ENCODE data around the gene KRTAP5-10. TPM values are rescaled to one million over a fixed set of nuclear protein-coding genes. Genes with fewer than 3 reads are reported as not detected.
"Not testable (repeated sequence)": the region's sequence is repeated elsewhere in the genome, so short reads cannot be mapped to it uniquely, and the experiment has no call there.

The KRTAP5-10 gene
- total RNA-seq, 1 donor from 2014 or later: not detected

- Histone ChIP-seq H3K36me3 (no peaks in the 10 kb centered on the region), H3K9ac (no peak overlapping the region), H3K4me1 (peaks cover 7% of the 10 kb centered on the region), H4K20me1 (ENCODE audit: low read depth) (no peaks in the 10 kb centered on the region), H3K27me3 (no peaks in the 10 kb centered on the region), H3F3A (ENCODE audit: low read depth) (no peaks in the 10 kb centered on the region), H2AFZ (replicated peaks) (no peak overlapping the region), H3K9me3 (ENCODE audit: low read depth) (no peaks in the 10 kb centered on the region), H3K4me2 (no peak overlapping the region), H3K79me2 (ENCODE audit: low read depth) (no peaks in the 10 kb centered on the region), H3K27ac (no peak overlapping the region), H3K4me3 (no peak overlapping the region)
- Mint-ChIP-seq H3K4me1 (peaks cover 21% of the 10 kb centered on the region), H3K27me3 (ENCODE audit: insufficient read depth, low read depth) (peaks cover 6% of the 10 kb centered on the region), H3K36me3 (no peaks in the 10 kb centered on the region), H3K27ac (no peak overlapping the region), H3K9me3 (no peaks in the 10 kb centered on the region), H3K4me3 (no peak overlapping the region)
- no peak for DNase-seq (ENCODE audit: low spot score)
- TF ChIP-seq EZH2phosphoT487 (IDR thresholded peaks at IDR 0.05) (no peak), EZH2 (IDR thresholded peaks at IDR 0.05) (no peak)
- TF ChIP-seq, protein P1, sequence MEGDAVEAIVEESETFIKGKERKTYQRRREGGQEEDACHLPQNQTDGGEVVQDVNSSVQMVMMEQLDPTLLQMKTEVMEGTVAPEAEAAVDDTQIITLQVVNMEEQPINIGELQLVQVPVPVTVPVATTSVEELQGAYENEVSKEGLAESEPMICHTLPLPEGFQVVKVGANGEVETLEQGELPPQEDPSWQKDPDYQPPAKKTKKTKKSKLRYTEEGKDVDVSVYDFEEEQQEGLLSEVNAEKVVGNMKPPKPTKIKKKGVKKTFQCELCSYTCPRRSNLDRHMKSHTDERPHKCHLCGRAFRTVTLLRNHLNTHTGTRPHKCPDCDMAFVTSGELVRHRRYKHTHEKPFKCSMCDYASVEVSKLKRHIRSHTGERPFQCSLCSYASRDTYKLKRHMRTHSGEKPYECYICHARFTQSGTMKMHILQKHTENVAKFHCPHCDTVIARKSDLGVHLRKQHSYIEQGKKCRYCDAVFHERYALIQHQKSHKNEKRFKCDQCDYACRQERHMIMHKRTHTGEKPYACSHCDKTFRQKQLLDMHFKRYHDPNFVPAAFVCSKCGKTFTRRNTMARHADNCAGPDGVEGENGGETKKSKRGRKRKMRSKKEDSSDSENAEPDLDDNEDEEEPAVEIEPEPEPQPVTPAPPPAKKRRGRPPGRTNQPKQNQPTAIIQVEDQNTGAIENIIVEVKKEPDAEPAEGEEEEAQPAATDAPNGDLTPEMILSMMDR (IDR thresholded peaks at IDR 0.05): no peak
Measured at GRCh38 chr11:71577469-71578004, 12.2 kb downstream of the KRTAP5-10 start.

- H3K27ac Mint-ChIP-seq; DNase-seq (ENCODE audit: low spot score); H3K9me3 Mint-ChIP-seq; H3K27me3 ChIP-seq; H2AFZ ChIP-seq (replicated peaks); H4K20me1 ChIP-seq (ENCODE audit: low read depth); H3K27ac ChIP-seq; H3K9me3 ChIP-seq (ENCODE audit: low read depth); H3K36me3 ChIP-seq; H3K27me3 Mint-ChIP-seq (ENCODE audit: insufficient read depth, low read depth); H3K4me2 ChIP-seq; H3K4me3 Mint-ChIP-seq; H3K36me3 Mint-ChIP-seq; H3F3A ChIP-seq (ENCODE audit: low read depth); H3K4me1 ChIP-seq; H3K9ac ChIP-seq; H3K4me3 ChIP-seq; H3K79me2 ChIP-seq (ENCODE audit: low read depth): not testable (repeated sequence)
- peaks cover 21% of the 10 kb centered on the region for H3K4me1 Mint-ChIP-seq
Measured at GRCh38 chr11:71579513-71579912, 14.2 kb downstream of the KRTAP5-10 start.

GRCh38 chr11:71580057-71581003, 15.0 kb downstream of the KRTAP5-10 start:
- Histone ChIP-seq H3K9me3 (ENCODE audit: low read depth) (no peaks in the 10 kb centered on the region), H3K4me1 (peaks cover 4% of the 10 kb centered on the region), H4K20me1 (ENCODE audit: low read depth) (no peaks in the 10 kb centered on the region), H3K27me3 (no peaks in the 10 kb centered on the region), H3K36me3 (no peaks in the 10 kb centered on the region), H3K9ac (no peak overlapping the region), H3F3A (ENCODE audit: low read depth) (no peaks in the 10 kb centered on the region), H3K27ac (no peak overlapping the region), H3K4me2 (no peak overlapping the region), H2AFZ (replicated peaks) (no peak overlapping the region), H3K79me2 (ENCODE audit: low read depth) (no peaks in the 10 kb centered on the region), H3K4me3 (no peak overlapping the region)
- Mint-ChIP-seq H3K4me3 (peak overlapping the region; percentile 46), H3K36me3 (no peaks in the 10 kb centered on the region), H3K27me3 (ENCODE audit: insufficient read depth, low read depth) (peaks cover 4% of the 10 kb centered on the region), H3K4me1 (peaks cover 21% of the 10 kb centered on the region), H3K27ac (peak overlapping the region; percentile 70), H3K9me3 (no peaks in the 10 kb centered on the region)
- TF ChIP-seq, protein P1 (IDR thresholded peaks at IDR 0.05): peak; percentile 89
- TF ChIP-seq EZH2phosphoT487 (IDR thresholded peaks at IDR 0.05) (no peak), EZH2 (IDR thresholded peaks at IDR 0.05) (no peak)
- peak; percentile 75 for DNase-seq (ENCODE audit: low spot score)

- H3K27me3 ChIP-seq: no peaks in the 10 kb centered on the region
- H3K4me3 ChIP-seq: no peak overlapping the region
- H2AFZ ChIP-seq (replicated peaks): no peak overlapping the region
- H3K36me3 ChIP-seq: no peaks in the 10 kb centered on the region
- TF ChIP-seq, protein P1 (IDR thresholded peaks at IDR 0.05): no peak
- TF ChIP-seq EZH2phosphoT487 (IDR thresholded peaks at IDR 0.05) (no peak), EZH2 (IDR thresholded peaks at IDR 0.05) (no peak)
- no peaks in the 10 kb centered on the region for H3K79me2 ChIP-seq (ENCODE audit: low read depth)
- no peak overlapping the region for H3K4me2 ChIP-seq
- no peaks in the 10 kb centered on the region for H3F3A ChIP-seq (ENCODE audit: low read depth)
- H3K9ac ChIP-seq: no peak overlapping the region
- H3K27me3 Mint-ChIP-seq (ENCODE audit: insufficient read depth, low read depth): peaks cover 4% of the 10 kb centered on the region
- no peaks in the 10 kb centered on the region for H3K9me3 ChIP-seq (ENCODE audit: low read depth)
- H3K4me1 ChIP-seq: peaks cover 4% of the 10 kb centered on the region
- H3K36me3 Mint-ChIP-seq: no peaks in the 10 kb centered on the region
- no peak overlapping the region for H3K4me3 Mint-ChIP-seq
- no peak overlapping the region for H3K27ac Mint-ChIP-seq
- H3K27ac ChIP-seq: no peak overlapping the region
- no peaks in the 10 kb centered on the region for H3K9me3 Mint-ChIP-seq
- DNase-seq (ENCODE audit: low spot score): no peak
- H4K20me1 ChIP-seq (ENCODE audit: low read depth): no peaks in the 10 kb centered on the region
- H3K4me1 Mint-ChIP-seq: peaks cover 30% of the 10 kb centered on the region
Measured at GRCh38 chr11:71581826-71582225, 16.5 kb downstream of the KRTAP5-10 start.
